ENCODE measurements around the gene SNRK.

SNRK gene

DNA sequence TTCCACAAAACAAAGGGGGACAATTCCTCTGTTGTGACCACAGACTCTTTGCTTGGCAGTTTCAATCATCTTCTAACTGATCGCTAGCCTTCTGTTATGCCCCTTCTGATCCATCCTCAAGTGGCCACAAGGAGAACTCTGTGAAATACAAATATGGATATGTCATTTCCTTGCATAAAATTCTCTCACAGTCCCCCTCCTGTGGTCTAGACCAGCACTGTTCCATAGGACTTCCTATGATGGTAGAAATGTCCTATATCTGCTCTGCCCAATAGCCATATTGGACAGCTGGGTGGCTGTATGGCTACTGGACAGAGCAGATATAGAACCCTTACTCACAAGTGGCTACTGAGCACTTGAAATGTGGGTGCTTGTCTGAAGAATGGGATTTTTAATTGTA, 25.9 kb upstream of the SNRK start:
- no peak overlapping the region for H3K4me3 ChIP-seq (ENCODE audit: insufficient read depth, low read length, poor library complexity, severe bottlenecking)
- H3K4me2 ChIP-seq (ENCODE audit: low read depth, low read length, poor library complexity, severe bottlenecking), result no peak overlapping the region
- H3K27me3 ChIP-seq (ENCODE audit: low read length), result no peaks in the 10 kb centered on the region
- no peaks in the 10 kb centered on the region for H3K9me3 ChIP-seq (ENCODE audit: insufficient read depth, low read length)
- H3K9me2 ChIP-seq (replicated peaks; ENCODE audit: insufficient read depth, low read length), result no peaks in the 10 kb centered on the region
- H4K20me1 ChIP-seq (ENCODE audit: low read depth, low read length), result no peaks in the 10 kb centered on the region
- H3K79me2 ChIP-seq (ENCODE audit: insufficient read depth, low read length), result no peaks in the 10 kb centered on the region
- TF ChIP-seq EZH2phosphoT487 (conservative IDR thresholded peaks at IDR 0.05; ENCODE audit: low read length), result no peak
- TF ChIP-seq, protein P1, sequence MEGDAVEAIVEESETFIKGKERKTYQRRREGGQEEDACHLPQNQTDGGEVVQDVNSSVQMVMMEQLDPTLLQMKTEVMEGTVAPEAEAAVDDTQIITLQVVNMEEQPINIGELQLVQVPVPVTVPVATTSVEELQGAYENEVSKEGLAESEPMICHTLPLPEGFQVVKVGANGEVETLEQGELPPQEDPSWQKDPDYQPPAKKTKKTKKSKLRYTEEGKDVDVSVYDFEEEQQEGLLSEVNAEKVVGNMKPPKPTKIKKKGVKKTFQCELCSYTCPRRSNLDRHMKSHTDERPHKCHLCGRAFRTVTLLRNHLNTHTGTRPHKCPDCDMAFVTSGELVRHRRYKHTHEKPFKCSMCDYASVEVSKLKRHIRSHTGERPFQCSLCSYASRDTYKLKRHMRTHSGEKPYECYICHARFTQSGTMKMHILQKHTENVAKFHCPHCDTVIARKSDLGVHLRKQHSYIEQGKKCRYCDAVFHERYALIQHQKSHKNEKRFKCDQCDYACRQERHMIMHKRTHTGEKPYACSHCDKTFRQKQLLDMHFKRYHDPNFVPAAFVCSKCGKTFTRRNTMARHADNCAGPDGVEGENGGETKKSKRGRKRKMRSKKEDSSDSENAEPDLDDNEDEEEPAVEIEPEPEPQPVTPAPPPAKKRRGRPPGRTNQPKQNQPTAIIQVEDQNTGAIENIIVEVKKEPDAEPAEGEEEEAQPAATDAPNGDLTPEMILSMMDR (IDR thresholded peaks at IDR 0.05; ENCODE audit: insufficient read depth, low read length, poor library complexity, severe bottlenecking), result no peak
- H3K36me3 ChIP-seq (ENCODE audit: low read length), result no peaks in the 10 kb centered on the region
- no peaks in the 10 kb centered on the region for H3F3A ChIP-seq (ENCODE audit: insufficient read depth)
- no peak overlapping the region for H3K9ac ChIP-seq (ENCODE audit: low read length)
- H3K27ac ChIP-seq (ENCODE audit: low read depth, low read length), result no peak overlapping the region
- H2AFZ ChIP-seq (ENCODE audit: low read depth, low read length, severe bottlenecking), result no peak overlapping the region

- Histone ChIP-seq H3K27me3 (ENCODE audit: low read length) (no peaks in the 10 kb centered on the region), H3K4me3 (ENCODE audit: insufficient read depth, low read length, poor library complexity, severe bottlenecking) (no peak overlapping the region), H3K27ac (ENCODE audit: low read depth, low read length) (no peak overlapping the region), H3K36me3 (ENCODE audit: low read length) (no peaks in the 10 kb centered on the region), H3K9ac (ENCODE audit: low read length) (no peak overlapping the region), H3F3A (ENCODE audit: insufficient read depth) (no peaks in the 10 kb centered on the region), H4K20me1 (ENCODE audit: low read depth, low read length) (no peaks in the 10 kb centered on the region), H3K9me3 (ENCODE audit: insufficient read depth, low read length) (no peaks in the 10 kb centered on the region), H2AFZ (ENCODE audit: low read depth, low read length, severe bottlenecking) (no peak overlapping the region), H3K4me2 (ENCODE audit: low read depth, low read length, poor library complexity, severe bottlenecking) (no peak overlapping the region), H3K9me2 (replicated peaks; ENCODE audit: insufficient read depth, low read length) (no peaks in the 10 kb centered on the region), H3K79me2 (ENCODE audit: insufficient read depth, low read length) (no peaks in the 10 kb centered on the region)
- TF ChIP-seq, protein P1 (IDR thresholded peaks at IDR 0.05; ENCODE audit: insufficient read depth, low read length, poor library complexity, severe bottlenecking), result no peak
- TF ChIP-seq EZH2phosphoT487 (conservative IDR thresholded peaks at IDR 0.05; ENCODE audit: low read length), result no peak
These were observed 24.1 kb upstream of the SNRK start for GRCh38 chr3:43262194-43262593.

DNA sequence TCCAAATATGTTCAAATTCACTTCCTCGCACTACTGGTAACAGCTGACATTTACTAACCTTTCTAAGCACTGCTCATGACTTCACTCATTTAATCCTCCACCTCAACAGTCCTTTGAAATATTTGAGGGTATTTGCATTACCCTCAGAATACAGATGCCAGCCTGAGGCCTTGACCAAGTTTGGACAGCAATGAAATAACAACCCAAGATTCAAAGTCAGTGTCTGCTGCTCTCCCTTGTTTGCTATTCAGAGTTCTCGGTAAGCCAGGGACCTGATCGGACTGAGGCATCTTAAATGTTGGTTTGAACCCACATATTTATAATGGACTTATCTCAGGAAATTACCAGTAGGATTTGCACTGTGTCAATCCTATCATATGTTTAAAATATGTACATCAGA, 19.9 kb upstream of the SNRK start:
- Histone ChIP-seq H3K27ac (ENCODE audit: low read depth, low read length) (no peak overlapping the region), H4K20me1 (ENCODE audit: low read depth, low read length) (no peaks in the 10 kb centered on the region)

More for the DNA sequence above, 19.9 kb upstream of the SNRK start:
- Histone ChIP-seq H3K79me2 (ENCODE audit: insufficient read depth, low read length) (no peaks in the 10 kb centered on the region), H3F3A (ENCODE audit: insufficient read depth) (no peaks in the 10 kb centered on the region), H3K27me3 (ENCODE audit: low read length) (no peaks in the 10 kb centered on the region), H2AFZ (ENCODE audit: low read depth, low read length, severe bottlenecking) (no peak overlapping the region), H3K9me2 (replicated peaks; ENCODE audit: insufficient read depth, low read length) (no peaks in the 10 kb centered on the region), H3K36me3 (ENCODE audit: low read length) (no peaks in the 10 kb centered on the region), H3K4me2 (ENCODE audit: low read depth, low read length, poor library complexity, severe bottlenecking) (no peak overlapping the region), H3K9me3 (ENCODE audit: insufficient read depth, low read length) (no peaks in the 10 kb centered on the region), H3K4me3 (ENCODE audit: insufficient read depth, low read length, poor library complexity, severe bottlenecking) (no peak overlapping the region), H3K9ac (ENCODE audit: low read length) (no peak overlapping the region)
- no peak for TF ChIP-seq EZH2phosphoT487 (conservative IDR thresholded peaks at IDR 0.05; ENCODE audit: low read length)
- TF ChIP-seq, protein P1 (IDR thresholded peaks at IDR 0.05; ENCODE audit: insufficient read depth, low read length, poor library complexity, severe bottlenecking), result no peak
